Measurements from ENCODE around the gene TBC1D17. TPM values are rescaled to one million over a fixed set of nuclear protein-coding genes. Genes with fewer than 3 reads are reported as not detected.

The TBC1D17 gene
- total and polyA plus RNA-seq, 2 of the 13 experiments (the other 11 are each of a cell fraction or from before 2014, with no cell fraction given): 9.7 to 16.9 TPM

- TF ChIP-seq ZNF407 (CRISPR knock-in tag; IDR thresholded peaks at IDR 0.05; ENCODE audit: not compliant biosample characterization): peak; percentile 56
- TF ChIP-seq NONO (IDR thresholded peaks at IDR 0.05): no peak
- peak; percentile 80 for TF ChIP-seq NONO (CRISPR knock-in tag; conservative IDR thresholded peaks at IDR 0.05)
- no peak for TF ChIP-seq MAFF (IDR thresholded peaks at IDR 0.05; ENCODE audit: low read depth, low read length)
- TF ChIP-seq TFDP2 (CRISPR knock-in tag; IDR thresholded peaks at IDR 0.05): 0 out of 2 replicates have a peak, but pooled peaks have one; percentile 1
- TF ChIP-seq TFAP4 (IDR thresholded peaks at IDR 0.05; ENCODE audit: borderline replicate concordance, low read depth): peak; percentile 74; the same call in 1 of the 2 replicates
- peak; percentile 25; the same call in 1 of the 2 replicates for TF ChIP-seq ZNF772 (CRISPR knock-in tag; IDR thresholded peaks at IDR 0.05)
- TF ChIP-seq ZNF672 (CRISPR knock-in tag; IDR thresholded peaks at IDR 0.05): no peak
- TF ChIP-seq DR1 (CRISPR knock-in tag; IDR thresholded peaks at IDR 0.05): peak; percentile 29; the same call in 1 of the 2 replicates
- no peak; the same call in 1 of the 2 replicates for TF ChIP-seq ZNF605 (CRISPR knock-in tag; IDR thresholded peaks at IDR 0.05)
- TF ChIP-seq CSRNP2 (CRISPR knock-in tag; conservative IDR thresholded peaks at IDR 0.05; ENCODE audit: low read depth): no peak
- no peak for TF ChIP-seq SMAD9 (CRISPR knock-in tag; IDR thresholded peaks at IDR 0.05)
- TF ChIP-seq HNF4A (CRISPR knock-in tag; IDR thresholded peaks at IDR 0.05): 0 out of 2 replicates have a peak, but pooled peaks have one; percentile 2
- TF ChIP-seq PCBP1 (IDR thresholded peaks at IDR 0.05; ENCODE audit: borderline replicate concordance, low read depth, low read length): peak; percentile 17; the same call in 1 of the 2 replicates
- no peak for TF ChIP-seq HHEX (CRISPR knock-in tag; IDR thresholded peaks at IDR 0.05)
- TF ChIP-seq ZBTB7B (CRISPR knock-in tag; IDR thresholded peaks at IDR 0.05): peak; percentile 39; the same call in 1 of the 2 replicates
- TF ChIP-seq ZNF878 (CRISPR knock-in tag; IDR thresholded peaks at IDR 0.05): no peak
- TF ChIP-seq ZNF530 (CRISPR knock-in tag; IDR thresholded peaks at IDR 0.05; ENCODE audit: low read depth): no peak
Observed at GRCh38 chr19:49877879-49878743, 609 bp downstream of the TBC1D17 start (continued).
